GM23338 (cell line): ENCODE results near the gene SLC6A3.

Source experiments
- CREB1 ChIP-seq: fragments of 250-450 bp; sonication (Bioruptor Pico); IDR thresholded peaks from 2 replicates; pipeline ENCODE4 v1.5.0; 2020; ENCODE audit warnings: low read depth, mild to moderate bottlenecking, moderate library complexity
- CTCF ChIP-seq, 2 experiments: fragments of 200-600 bp in 1 of 2; sonication (generic) in 1 of 2; conservative IDR thresholded peaks; 2 replicates each; pipeline versions ENCODE4 v1.5.1 to v1.6.1; 2016 to 2017; ENCODE audit warnings: antibody characterized with exemption in 2 of 2, low read depth in 2 of 2, mild to moderate bottlenecking in 2 of 2, moderate library complexity in 1 of 2
- JUNB ChIP-seq: IDR thresholded peaks from one replicate; pipeline ENCODE4 v1.6.1; 2016; ENCODE audit warnings: antibody characterized with exemption; ENCODE audit not compliant: unreplicated experiment

GRCh38 chr5:1447671-1448361 is 2.6 kb upstream of the SLC6A3 start:
- TF ChIP-seq CTCF (conservative IDR thresholded peaks at IDR 0.05; ENCODE audit: low read depth in 2 of 2) = no peak
- no peak for TF ChIP-seq CREB1 (CRISPR knock-in tag)
- TF ChIP-seq JUNB = no peak
